HG03039 (cell line): ENCODE results near the gene GTF3C5.

Source experiments
- ATAC-seq: cut with Tn5 transposase; IDR thresholded peaks from one replicate; pipeline ENCODE4 v1.9.1; 2021; ENCODE audit warnings: mild to moderate bottlenecking, moderate library complexity; ENCODE audit not compliant: unreplicated experiment

The GTF3C5 gene

DNA sequence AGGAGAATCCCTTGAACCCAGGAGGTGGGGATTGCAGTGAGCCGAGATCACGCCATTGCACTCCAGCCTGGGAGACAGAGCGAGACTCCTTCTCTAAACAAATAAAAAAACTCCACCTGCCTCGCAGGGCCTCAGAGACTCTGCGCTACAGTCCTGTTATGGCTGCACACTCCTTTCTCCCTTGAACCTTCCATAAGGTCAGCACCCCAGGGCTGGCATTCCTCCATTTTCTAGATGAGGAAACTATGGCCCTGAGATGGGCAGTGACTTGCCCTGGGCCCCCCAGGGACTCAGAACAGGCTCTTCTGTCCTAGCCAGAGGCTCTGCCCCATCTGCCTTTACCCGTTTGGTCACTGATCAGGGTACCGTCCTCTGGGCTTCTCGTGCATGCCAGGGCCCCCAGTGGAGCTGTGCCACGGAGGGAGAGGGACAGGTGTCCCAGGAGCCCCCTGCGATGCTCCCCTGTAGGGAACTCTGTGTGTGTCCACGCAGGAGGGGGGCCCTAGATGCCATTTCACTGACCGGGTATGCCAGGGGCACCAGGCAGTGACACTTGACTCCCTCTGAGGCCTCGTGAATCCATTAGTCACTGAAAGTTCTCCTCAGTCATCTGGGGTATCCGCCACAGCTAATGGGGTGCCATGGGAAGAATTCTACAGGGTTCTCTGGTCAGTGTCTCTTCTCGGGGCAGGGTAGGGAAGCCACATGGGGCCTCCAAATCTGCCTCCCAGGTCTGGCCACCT lies 74.1 kb downstream of the GTF3C5 start:
- no peak for ATAC-seq

DNA sequence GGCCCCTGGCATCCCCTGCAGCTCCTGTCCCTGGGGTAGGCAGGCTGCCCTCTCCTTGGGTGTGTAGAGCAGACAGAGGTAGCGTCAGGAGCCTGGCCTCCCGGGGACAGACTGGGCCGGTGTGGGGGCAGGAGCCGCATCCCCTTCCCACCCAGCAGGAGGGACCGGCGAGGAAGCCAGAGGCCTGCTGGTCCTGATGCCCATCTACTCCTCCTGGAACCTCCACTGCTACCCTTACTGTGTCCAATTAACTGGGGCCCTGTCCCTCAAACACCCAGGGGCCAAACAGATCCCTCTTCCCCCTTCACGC lies 74.6 kb downstream of the GTF3C5 start:
- no peak for ATAC-seq

DNA sequence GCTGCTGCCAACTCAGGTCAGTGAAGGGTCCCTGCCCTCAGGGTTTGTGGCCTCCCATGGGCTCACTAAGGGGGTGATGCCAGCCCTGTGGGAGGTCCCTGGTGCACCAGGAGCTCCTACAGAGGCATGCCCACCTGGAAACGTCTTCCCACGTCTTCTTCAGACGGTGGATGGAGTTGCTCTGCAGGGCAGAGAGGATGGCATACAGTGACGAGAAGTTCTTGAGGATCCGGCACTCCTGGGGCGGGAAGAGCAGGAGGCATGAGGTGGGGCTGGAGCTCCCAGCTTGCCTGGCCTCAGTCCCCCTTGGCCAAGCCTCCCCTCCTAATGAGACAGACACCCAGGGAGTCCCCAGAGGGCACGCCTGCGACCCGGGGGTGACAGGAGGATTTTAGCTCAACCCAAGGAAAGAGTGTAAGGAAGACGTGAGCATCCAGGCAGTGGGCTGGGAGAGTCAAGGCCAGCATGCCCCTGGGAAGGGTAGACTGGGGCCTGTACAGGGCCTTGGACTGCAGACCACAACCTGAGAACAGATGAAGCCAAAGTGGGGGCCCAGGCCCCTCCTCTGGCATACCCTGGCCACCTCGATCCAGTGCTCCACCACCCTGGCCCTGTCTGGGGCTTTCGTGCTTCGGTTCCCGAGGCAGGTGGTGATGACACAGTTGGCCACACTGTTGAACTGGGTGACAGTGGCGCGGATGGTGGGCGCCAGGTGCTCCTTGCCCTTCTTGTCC lies 75.9 kb downstream of the GTF3C5 start:
- ATAC-seq, result no peak

DNA sequence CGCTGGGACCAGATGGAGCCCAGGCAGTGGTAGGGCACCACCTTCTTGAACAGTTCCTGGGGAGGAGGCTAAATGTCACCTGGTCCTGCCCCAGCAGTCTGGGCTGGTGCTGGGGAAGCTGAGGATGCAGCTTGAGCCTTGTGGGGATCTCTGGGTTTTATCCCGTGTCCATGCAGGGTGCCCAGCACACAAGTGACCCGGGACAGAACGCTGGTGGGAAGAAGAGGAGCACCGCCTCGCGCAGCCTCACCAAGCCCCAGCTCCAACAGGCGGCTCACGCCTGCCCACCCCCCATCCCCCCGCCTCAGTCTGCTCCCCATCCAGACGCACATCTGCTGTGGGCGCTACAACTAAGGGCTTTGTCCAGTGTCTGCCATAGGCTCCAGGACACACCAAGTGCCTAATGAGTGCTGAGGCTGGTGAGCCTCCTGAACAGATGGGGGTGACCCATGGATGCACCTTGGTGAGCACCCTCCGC lies 76.5 kb downstream of the GTF3C5 start:
- ATAC-seq, result no peak
